NCI-H524 treated with DMSO at 0.1 percent for 48 hours (cell line): ENCODE data around the gene BCL11B.

Experiments
- DNase-seq: peaks from one replicate; lab custom pipeline; 2025; lab: John Stamatoyannopoulos, UW

Gene BCL11B

DNA sequence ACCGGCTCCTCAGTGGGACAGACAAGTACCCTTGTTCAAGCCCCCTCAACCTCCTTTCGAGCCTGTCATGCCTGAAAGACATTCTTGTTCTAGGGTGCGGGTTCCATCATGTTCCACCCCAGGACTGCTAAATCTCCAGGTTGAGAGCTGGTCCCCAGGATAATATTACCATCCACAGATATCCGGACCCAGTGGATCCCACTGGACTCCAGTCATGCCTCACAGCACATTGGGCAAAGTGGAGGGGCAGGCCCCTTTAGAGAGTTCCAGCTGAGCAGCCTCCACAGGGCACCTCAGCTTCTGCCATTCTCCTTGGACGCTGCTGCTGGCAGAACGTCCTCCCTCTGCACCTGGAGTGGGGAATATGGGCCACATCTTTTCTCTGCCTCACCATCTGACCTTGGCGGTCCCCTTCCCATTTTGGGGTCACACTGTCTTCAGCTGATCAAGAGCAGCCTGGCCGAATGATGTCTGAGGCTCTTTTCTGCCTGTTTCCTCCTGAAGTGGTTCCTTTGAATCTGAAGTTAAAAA is 137.4 kb downstream of the BCL11B start:
- no peak for DNase-seq

DNA sequence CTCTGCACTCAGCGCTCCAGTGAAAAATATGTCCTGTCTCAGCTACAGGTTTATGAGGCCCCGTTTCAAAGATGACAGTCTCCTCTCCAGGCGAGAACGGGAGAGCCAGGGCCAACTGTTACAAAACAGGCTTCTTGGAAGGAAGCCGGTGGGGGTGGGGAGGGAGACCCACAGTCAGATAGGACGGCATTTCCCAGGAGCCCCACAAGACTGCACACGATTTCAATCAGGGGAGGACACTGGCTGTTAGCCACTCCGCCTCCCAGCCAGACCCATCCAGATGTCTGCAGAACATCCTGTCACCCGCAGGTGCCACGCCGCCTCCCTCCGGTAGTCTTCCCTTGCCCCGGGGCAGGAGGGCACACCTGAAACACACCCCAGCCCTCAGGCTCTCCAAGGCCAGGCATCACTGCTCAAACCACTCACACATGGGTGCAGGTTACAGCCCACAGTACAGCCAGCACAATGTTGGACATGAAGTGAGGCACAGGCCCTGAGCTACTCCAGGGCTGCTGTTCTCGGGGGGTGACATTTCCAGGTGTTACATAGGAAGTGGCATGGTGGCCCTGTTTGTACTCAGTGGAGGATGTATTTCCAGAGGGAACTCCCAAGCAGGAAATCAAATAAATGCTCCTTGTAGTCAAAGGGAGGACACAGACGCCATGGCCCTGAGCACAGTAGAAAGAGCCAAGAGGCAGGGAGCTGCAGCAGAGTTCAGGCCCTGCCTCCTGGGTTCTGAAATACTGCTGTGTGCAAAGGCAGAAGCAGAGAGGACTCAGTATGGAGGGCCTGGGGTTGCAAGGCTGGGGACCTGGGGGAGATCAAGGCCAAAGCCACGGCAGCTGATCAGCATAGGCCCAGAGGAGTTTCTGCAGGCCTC is 138.1 kb downstream of the BCL11B start:
- DNase-seq, result no peak

DNA sequence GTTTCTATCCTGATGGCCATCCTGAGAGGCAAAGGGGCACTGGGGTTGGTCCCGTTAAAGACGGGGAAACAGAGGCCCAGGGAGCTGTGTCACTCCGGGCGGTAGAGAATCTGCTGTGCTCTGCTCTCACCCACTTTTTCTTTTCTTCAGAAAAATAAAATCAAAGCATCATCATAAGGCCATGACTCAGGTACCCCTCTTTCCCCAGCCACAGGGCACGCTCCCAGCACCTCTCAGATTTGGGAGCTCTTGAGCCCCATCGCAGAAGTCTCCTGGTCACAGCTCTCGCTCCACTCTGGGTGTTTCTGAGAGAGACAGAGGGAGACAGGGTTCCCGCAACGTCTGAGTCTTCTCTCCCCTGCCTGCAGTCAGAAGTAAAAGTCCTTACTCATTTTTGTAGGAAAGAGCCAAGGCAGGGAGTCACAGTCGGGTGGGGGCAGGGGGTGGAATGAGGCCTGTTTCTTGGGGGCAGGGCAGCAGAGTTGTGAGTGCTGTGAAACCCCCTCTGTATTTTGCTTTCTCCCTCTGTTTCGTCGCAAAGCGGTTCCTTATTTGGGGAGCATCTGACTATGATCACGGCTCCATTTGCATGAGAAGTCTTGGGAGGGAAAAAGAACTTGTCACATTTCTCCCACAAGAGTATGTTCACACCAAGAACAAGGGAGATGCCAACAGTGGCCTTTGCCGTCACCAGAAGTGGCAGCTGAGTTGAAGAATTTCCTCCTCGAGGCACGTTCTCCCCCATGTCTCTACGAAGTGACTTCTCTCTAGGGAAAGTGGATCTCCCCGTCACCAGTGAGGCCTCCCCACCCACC is 139.0 kb downstream of the BCL11B start:
- DNase-seq, result no peak

DNA sequence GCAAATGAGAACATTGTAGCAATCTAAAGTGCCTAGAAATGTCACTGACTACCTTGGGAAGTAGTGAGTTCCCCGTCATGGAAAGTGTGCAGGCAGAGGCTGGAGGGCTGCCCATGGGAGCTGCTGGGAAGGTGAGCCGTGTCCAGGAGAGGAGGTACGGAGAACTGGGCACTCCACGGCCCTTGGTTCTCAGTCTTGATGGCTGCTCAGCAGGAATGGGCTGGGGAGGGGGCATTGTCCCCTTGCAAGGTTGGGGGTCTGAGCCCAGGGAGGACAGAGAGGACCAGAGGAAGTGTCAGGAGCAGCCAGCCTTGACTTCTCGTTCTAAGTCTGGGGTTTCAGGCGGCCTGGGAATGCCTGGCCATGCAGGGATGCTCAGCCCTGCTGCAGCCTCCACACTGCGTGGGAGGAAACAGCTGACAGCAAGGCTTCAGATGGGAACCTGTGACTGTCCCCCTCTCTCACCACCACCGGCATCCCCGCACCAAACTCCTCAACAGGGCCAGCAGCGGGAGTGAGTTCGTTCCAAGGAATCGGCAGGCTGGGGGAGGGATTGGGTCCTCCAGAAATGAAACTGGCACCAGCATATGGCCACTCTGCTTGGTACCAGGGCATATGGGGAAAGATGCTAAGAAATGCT is 140.2 kb downstream of the BCL11B start:
- no peak for DNase-seq

DNA sequence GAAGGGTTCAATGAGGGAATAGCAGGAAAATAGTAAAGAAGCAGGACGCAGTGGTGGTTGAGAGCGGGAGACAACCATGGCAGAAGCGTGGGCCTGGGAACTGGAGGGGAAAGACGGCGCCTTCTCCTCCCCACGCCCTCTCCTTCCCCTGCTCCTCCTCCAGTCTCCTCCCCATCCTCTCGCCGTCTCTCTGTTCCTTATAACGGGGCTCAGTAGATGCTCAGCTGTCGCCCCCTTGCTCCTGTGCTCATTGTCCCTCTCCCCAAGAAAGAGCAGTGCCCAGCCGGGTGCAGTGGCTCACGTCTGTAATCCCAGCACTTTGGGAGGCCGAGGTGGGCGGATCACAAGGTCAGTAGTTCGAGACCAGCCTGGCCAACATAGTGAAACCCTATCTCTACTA is 142.0 kb downstream of the BCL11B start:
- DNase-seq, result no peak

DNA sequence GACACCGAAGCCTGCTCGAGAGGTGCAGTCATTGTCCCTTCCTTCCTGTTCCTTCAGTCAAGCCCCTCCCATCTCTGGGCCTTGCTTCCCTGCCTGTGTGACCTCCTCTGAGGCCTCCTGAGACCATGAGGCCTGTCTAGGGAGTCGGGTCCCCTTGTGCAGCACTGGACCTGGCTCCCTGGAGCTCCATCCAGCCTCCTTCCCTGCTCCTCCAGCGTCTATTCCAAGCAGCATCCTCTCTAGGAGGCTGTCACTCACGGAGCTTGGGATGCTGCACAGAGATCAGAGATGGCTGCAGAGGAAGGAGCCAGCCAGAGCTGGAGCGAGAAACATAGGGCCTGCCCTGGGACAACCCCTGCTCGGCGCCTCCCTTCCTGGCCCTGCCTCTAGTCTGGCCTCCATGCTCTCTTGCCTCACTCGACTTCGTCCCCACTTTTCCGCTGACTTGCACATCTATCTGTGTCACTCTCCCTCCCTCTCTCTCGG is 142.7 kb downstream of the BCL11B start:
- DNase-seq, result no peak

DNA sequence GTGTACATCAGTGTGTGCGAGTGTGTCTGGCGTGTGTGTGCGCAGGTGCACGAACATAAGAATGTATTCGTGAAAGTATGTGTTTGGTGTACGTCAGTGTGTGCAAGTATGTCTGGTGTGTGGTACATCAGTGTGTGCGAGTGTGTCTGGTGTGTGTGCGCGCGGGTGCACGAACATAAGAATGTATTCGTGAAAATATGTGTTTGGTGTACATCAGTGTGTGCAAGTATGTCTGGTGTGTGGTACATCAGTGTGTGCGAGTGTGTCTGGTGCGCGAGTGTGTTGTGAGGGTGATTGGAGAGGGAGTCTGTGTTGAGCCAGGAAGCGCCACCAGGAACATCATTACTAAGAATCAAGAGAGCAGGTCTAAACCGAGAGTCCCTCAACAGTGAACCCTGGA is 143.8 kb downstream of the BCL11B start:
- DNase-seq, result no peak

DNA sequence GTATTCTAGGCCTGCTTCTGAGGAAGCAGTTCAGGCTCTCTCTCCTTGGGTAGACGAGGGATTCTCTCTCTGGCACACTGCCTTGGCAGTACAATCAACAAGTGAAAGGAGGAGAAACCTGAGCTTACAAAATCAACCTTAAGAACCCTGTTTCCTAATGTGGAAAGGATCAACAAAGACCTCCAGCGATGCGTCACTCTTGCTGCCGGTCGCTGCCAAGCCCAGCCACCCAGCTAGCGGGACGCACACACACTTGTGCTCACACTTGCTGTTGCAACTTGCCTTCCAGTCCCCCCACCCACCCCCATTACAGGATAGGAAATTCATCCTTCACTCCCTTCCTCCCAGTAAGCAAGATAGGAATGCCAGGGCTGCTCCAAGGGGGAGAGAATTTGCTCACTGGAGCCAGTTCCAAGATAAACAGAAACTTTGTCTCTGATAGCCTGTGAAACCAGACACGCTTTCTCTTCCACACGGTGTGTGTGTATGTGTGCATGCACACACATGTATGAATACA is 144.3 kb downstream of the BCL11B start:
- DNase-seq, result no peak

DNA sequence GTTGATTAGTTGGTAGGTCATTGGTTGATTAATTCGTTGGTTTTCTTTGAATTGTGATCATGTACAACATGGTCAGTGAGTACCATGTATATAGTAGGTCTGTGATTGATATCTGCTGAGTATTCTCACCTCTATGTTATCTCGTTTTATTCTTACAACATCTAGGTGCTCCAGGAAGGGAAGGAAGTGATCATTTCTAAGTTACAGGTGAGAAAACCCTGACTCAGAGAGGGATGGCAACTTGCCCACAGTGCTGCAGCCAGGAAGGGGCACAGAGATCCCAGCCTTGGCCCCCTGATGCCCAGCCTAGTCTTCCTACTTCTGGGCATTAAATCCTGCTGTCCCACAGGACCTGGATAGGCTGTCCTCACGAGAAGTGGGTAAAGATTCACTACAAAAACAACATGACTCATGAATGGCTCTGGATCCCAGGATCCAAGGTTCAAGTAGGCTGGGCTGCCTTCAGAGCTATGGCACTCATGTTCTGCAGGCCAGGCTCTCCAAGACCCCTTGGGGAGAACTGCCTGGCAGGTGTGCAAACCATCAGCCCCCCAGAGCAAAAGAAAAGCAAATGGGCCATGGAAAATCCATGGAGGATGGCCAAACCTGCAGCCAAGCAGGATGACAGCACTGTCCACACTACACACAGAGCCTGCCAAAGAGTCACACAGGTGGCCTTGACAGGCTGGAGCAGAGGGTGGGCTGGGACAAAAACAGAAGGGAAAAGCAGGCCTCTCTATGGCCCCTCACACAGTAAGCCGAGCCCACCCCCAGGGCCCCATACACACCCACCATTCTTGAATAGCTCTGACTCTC is 146.2 kb downstream of the BCL11B start:
- DNase-seq, result no peak

DNA sequence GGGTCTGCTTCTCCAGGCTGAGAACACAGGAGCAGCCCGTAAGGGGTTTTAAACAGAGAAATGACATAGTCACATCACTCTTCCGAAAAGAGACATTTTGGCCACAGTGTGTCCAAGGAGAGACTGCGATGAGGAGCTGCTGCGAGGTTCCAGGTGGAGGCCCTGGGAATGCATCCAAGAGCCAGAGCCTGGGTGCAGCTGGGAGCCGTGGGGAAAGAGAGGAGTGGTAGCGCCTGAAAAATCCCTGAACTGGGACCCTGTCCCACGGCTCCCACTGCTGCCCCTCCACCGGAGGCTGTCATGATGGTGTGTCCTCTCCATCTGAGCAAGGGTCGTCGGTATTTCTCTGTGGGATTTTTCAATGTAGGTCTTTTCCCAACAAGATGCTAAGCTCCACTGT is 146.9 kb downstream of the BCL11B start:
- no peak for DNase-seq

DNA sequence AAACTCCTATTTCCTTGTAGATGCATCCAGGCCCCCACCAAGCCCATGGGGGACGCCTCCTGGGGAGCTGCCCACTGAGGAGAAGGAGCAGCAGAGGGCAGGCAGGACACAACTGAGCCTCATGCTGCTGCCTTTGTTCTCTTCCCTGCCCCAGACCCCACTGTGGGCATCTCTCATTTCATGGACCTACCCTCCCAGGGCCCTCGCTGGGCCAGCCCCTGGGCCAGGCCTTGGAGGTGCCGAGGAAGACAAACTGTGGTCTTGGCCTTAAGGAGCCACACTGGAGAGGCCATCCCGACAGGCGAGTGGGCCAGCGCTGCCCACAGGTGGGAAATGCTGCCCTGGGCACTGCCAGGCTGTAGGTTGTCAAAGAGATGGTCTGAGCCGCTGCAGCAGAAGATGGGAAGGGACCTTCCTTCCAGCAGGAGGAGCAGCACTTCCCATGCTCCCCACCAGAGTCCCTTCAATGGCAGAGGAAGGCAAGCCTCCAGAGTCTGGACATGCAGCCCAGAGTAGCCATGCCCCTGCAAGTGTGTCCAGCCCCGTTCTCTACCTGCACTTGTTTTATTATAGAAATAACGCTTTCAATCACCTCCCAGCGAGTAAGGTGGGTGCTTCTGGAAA is 147.4 kb downstream of the BCL11B start:
- no peak for DNase-seq

DNA sequence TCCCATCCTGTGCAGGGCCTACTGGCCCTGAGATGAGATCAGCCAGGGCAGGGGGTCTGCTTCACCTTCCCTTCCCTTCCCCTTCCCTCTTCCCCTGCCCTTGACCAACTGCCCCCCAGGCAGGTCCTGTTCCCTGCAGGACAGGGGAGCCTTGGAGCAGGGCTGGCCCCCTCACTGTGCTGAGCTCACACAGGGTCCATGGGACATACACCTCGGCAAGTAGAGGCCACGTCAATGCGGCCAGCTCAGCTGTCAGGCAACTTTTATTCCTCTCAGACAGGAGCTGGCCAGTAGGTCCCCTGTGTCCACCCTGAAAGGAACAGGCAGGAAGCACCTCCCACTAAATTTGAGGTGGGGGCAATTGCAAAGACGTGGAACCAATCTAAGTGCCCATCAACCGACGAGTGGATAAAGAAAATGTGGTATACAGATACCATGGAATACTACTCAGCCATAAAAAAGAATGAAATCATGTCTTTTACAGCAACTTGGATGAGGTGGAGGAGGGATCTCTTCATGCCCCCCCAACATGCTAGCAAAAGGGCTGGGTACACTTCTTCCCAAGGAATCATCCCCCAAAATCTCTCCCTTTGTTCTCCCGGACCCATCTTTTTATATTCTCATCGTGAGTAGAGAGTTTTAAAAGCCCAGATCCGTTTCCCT is 148.7 kb downstream of the BCL11B start:
- DNase-seq, result no peak

DNA sequence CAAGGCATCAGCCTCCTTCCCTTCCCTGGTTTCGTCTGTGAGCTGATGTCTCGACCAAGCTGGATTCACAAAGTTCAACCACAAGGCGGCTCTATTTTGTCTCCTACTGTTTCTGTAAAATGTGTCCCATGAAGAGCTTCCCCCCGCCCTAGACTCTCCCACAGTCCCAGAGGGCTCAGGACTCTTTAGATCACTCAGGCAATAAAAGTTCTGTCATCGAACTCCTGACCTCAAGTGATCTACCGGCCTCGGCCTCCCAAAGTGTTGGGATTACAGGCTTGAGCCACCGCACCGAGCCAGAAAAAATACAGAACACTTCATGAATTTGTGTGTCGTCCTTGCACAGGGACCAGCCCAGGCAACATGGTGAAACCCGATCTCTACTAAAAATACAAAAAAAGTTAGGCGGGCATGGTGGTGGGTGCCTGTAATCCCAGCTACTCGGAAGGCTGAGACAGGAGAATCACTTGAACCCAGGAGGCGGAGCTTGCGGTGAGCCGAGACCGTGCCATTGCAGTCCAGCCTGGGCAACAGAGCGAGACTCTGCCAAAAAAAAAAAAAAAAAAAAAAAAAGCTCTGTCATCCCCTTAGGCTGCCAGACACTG is 149.4 kb downstream of the BCL11B start:
- no peak for DNase-seq

DNA sequence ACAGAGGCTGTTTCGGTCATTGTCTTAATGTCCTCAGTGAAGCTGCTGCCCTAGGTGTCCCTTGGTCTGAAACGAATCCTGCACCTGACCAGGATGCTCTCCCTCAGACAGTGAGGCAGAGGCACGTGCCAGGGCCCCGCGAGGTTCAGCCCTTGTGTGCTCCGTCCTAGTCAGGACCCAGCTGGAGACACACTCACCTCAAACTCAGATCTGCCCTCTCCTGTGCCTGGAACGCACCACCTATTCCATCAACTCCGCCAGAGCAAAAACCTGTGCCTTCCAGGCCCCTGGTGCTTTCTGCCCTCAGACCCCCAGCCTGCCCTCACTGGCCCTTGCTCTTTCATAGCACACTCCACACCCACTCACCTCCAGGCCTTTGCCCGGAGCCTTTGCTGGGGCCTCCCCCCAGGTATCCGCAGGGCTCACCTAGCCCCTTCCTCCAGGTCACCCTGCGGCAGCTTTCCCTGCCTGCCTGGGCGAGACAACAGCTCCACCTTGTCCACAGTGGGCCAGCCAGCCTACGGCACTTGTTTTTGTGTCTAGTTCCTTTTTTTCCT is 150.6 kb downstream of the BCL11B start:
- DNase-seq, result no peak

DNA sequence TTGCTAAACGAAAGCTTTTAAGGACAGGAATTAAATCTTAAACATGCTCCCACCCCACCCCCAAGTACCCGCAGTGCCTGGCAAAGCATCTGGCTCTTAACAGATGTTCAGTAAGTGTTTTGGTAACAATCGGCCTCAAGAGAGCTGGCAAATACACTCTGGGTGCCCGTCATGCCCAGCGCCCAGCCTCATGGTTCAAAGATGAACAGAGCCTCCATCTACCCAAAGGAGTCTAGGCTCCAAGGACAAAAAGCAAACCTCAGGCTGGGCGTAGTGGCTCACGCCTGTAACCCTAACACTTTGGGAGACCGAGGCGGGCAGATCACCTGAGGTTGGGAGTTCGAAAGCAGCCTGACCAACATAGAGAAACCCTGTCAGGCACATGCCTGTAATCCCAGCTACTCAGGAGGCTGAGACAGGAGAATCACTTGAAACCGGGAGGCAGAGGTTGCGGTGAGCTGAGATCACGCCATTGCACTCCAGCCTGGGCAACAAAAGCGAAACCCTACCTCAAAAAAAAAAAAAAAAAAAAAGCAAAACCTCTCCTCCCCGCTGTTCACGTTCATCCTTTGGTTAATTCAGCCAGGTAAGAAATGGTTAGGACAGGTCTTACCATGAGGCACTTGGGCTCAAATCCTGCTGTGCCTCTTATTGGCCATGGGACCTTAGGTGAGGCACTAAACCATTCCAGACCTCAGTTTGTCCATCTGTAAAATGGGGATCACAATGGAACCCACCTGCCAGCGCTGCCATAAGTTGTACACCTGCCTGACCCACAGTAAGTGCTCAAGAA is 151.3 kb downstream of the BCL11B start:
- peak; percentile 42 for DNase-seq

DNA sequence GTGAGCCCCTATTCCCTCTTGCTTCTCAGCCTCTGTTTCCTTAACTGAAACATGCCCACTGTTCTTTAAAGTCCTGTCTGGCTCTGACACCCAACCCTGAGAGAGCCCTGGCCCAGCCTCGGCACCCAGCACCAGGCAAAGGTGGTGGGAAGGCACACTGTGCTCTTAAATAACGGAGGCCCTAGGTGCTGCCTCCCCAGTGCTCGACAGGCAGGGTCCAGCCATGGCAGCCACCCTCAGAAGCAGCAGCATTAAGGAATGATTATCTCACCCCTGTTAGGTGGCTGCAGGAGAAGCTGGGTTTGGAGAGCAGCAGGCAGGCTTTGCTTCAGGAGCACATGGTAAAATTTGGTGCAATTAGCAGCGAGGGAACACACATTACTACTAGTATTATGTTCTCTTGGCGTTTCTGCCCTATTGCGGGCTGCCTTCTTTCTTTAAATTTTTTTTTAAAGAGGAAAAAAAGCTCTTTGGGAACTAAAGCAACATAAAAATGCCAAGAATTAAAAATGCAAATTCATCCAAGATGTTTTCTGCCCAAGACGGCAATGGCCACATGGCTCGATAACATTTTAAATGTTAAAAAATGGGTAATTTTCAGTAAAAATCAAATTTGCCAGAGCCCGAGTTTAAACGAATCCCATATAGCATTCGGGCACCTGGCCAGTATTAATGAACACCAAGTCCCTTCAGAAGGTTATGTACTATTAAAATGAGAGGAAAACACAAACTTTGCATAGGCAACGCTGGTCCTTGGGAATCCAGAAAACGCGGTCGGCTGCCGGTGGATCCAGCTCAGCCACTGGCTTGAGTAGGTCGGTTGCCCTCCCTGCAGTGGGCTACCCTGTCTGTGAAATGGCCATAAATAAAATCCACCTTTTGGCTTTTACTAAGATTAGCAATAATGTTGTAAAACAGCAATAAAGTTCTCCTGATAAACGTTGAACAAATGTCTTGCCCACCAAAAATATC is 152.2 kb downstream of the BCL11B start:
- DNase-seq, result no peak
